ENCODE data around the gene KRTAP9-8.
"Not testable (repeated sequence)": the region's sequence is repeated elsewhere in the genome, so short reads cannot be mapped to it uniquely, and the experiment has no call there.

Gene KRTAP9-8

DNA sequence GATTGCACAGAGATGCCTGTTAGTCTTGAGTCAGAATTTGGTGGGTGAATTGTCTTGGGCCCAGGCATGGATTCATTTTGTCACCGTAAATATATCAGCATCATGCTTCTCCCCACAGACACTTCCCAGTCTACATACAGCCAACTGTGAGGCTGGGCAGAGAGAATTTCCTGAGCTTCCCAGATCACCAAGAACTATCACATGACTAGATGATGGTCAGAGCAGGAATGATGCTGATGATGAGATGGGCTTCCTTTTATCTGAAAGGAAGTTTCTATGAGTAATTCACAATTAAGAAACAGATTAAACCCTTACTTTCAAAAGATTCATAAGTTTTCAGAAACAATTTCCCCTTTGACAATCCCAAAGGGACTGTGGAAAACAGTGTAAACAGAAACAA is 17.1 kb downstream of the KRTAP9-8 start:
- TF ChIP-seq TCF4 (CRISPR knock-in tag; IDR thresholded peaks at IDR 0.05; ENCODE audit: borderline replicate concordance) (no peak), ZNF8 (CRISPR knock-in tag; IDR thresholded peaks at IDR 0.05) (no peak), GLIS3 (CRISPR knock-in tag; IDR thresholded peaks at IDR 0.05) (no peak), ZFP30 (CRISPR knock-in tag; IDR thresholded peaks at IDR 0.05) (no peak), RARB (CRISPR knock-in tag; IDR thresholded peaks at IDR 0.05) (no peak)
- TF ChIP-seq, protein P1, sequence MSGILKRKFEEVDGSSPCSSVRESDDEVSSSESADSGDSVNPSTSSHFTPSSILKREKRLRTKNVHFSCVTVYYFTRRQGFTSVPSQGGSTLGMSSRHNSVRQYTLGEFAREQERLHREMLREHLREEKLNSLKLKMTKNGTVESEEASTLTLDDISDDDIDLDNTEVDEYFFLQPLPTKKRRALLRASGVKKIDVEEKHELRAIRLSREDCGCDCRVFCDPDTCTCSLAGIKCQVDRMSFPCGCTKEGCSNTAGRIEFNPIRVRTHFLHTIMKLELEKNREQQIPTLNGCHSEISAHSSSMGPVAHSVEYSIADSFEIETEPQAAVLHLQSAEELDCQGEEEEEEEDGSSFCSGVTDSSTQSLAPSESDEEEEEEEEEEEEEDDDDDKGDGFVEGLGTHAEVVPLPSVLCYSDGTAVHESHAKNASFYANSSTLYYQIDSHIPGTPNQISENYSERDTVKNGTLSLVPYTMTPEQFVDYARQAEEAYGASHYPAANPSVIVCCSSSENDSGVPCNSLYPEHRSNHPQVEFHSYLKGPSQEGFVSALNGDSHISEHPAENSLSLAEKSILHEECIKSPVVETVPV (CRISPR knock-in tag; IDR thresholded peaks at IDR 0.05): no peak
- TF ChIP-seq, protein P2, sequence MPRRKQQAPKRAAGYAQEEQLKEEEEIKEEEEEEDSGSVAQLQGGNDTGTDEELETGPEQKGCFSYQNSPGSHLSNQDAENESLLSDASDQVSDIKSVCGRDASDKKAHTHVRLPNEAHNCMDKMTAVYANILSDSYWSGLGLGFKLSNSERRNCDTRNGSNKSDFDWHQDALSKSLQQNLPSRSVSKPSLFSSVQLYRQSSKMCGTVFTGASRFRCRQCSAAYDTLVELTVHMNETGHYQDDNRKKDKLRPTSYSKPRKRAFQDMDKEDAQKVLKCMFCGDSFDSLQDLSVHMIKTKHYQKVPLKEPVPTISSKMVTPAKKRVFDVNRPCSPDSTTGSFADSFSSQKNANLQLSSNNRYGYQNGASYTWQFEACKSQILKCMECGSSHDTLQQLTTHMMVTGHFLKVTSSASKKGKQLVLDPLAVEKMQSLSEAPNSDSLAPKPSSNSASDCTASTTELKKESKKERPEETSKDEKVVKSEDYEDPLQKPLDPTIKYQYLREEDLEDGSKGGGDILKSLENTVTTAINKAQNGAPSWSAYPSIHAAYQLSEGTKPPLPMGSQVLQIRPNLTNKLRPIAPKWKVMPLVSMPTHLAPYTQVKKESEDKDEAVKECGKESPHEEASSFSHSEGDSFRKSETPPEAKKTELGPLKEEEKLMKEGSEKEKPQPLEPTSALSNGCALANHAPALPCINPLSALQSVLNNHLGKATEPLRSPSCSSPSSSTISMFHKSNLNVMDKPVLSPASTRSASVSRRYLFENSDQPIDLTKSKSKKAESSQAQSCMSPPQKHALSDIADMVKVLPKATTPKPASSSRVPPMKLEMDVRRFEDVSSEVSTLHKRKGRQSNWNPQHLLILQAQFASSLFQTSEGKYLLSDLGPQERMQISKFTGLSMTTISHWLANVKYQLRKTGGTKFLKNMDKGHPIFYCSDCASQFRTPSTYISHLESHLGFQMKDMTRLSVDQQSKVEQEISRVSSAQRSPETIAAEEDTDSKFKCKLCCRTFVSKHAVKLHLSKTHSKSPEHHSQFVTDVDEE (CRISPR knock-in tag; IDR thresholded peaks at IDR 0.05): no peak
- TF ChIP-seq, protein P3, sequence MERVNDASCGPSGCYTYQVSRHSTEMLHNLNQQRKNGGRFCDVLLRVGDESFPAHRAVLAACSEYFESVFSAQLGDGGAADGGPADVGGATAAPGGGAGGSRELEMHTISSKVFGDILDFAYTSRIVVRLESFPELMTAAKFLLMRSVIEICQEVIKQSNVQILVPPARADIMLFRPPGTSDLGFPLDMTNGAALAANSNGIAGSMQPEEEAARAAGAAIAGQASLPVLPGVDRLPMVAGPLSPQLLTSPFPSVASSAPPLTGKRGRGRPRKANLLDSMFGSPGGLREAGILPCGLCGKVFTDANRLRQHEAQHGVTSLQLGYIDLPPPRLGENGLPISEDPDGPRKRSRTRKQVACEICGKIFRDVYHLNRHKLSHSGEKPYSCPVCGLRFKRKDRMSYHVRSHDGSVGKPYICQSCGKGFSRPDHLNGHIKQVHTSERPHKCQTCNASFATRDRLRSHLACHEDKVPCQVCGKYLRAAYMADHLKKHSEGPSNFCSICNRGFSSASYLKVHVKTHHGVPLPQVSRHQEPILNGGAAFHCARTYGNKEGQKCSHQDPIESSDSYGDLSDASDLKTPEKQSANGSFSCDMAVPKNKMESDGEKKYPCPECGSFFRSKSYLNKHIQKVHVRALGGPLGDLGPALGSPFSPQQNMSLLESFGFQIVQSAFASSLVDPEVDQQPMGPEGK (CRISPR knock-in tag; IDR thresholded peaks at IDR 0.05; ENCODE audit: borderline replicate concordance): no peak
- ATAC-seq: no peak

DNA sequence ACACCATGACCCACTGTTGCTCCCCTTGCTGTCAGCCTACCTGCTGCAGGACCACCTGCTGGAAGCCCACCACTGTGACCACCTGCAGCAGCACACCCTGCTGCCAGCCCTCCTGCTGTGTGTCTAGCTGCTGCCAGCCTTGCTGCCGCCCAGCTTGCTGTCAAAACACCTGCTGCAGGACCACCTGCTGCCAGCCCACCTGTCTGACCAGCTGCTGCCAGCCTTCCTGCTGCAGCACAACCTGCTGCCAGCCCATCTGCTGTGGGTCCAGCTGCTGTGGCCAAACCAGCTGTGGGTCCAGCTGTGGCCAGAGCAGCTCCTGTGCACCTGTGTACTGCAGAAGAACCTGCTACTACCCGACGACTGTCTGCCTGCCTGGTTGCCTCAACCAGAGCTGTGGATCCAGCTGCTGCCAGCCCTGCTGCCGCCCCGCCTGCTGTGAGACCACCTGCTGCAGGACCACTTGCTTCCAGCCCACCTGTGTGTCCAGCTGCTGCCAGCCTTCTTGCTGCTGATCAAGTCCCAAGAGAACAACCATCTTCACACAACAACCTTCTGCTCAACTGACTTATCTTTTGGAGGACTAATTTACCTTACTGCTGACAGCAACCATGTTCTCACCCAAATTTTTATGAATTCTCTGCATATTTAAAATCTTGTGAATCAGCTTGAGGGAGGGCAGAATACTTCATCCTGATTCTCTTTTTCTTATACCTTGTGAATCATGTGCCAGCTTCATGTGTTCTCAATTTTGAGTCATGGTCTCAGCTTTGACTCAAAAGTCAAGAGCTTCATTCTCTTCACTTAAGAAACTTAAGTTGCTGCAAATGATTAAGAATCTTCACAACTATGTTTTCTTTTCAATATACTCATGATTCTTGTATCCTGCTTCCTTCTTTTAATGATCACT is 17.8 kb downstream of the KRTAP9-8 start, which contains the start of gene KRTAP9-9:
Gene KRTAP9-9 (plus strand): TSS at position 4 of the 910 bp plus-strand sequence.
- ATAC-seq: not testable (repeated sequence)

DNA sequence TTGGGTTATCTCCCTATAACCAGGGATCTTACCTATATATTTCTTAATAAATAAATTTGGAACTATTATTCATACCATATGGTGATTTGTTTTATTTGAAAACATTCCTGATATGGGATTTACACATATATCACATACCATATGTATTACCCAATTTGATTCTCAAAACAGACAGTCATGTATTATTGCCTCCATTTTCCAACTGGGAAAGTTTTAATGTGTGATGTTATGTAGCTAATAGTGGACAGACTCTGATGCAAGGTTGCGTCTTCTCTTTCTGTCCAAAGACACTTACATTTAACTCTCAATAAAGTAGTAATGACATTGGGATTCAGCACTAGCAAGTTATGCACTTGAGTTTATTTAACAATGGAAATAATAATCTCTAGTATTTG is 18.5 kb downstream of the KRTAP9-8 start:
- ATAC-seq: no peak
- TF ChIP-seq ZNF70 (CRISPR knock-in tag; IDR thresholded peaks at IDR 0.05) (no peak), GLIS3 (CRISPR knock-in tag; IDR thresholded peaks at IDR 0.05) (no peak), PPARA (CRISPR knock-in tag; IDR thresholded peaks at IDR 0.05; ENCODE audit: borderline replicate concordance) (no peak), CSDC2 (CRISPR knock-in tag; IDR thresholded peaks at IDR 0.05) (no peak), SNAI2 (CRISPR knock-in tag; IDR thresholded peaks at IDR 0.05) (no peak), ZC3H10 (CRISPR knock-in tag; IDR thresholded peaks at IDR 0.05) (no peak), ARNTL (CRISPR knock-in tag; IDR thresholded peaks at IDR 0.05; ENCODE audit: borderline replicate concordance, low read depth) (no peak), ESRRG (CRISPR knock-in tag; IDR thresholded peaks at IDR 0.05) (no peak), OSR1 (CRISPR knock-in tag; IDR thresholded peaks at IDR 0.05) (no peak), TOX (CRISPR knock-in tag; IDR thresholded peaks at IDR 0.05; ENCODE audit: borderline replicate concordance) (no peak)

DNA sequence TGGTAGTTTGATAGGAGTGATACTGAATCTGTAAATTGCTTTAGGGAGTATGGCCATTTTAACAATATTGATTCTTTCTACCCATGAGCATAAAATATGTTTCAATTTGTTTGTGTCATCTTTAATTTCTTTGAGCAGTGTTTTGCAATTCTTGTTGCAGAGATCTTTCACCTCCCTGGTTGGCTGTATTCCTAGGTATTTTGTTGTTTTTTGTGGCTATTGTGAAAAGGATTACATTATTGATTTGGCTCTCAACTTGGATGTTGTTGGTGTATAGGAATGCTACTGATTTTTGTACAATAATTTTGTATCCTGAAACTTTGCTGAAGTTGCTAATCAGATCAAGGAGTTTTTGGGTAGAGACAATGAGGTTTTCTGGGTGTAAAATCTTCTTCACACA is 20.6 kb downstream of the KRTAP9-8 start:
- ATAC-seq: no peak
- TF ChIP-seq ZFP30 (CRISPR knock-in tag; IDR thresholded peaks at IDR 0.05) (no peak), ZFP3 (CRISPR knock-in tag; IDR thresholded peaks at IDR 0.05) (no peak), RARB (CRISPR knock-in tag; IDR thresholded peaks at IDR 0.05) (no peak), ISL1 (CRISPR knock-in tag; IDR thresholded peaks at IDR 0.05) (no peak), ZNF565 (CRISPR knock-in tag; conservative IDR thresholded peaks at IDR 0.05; ENCODE audit: low read depth) (no peak), ZNF8 (CRISPR knock-in tag; IDR thresholded peaks at IDR 0.05) (no peak), GLIS3 (CRISPR knock-in tag; IDR thresholded peaks at IDR 0.05) (no peak), TCF4 (CRISPR knock-in tag; IDR thresholded peaks at IDR 0.05; ENCODE audit: borderline replicate concordance) (no peak), SNAI2 (CRISPR knock-in tag; IDR thresholded peaks at IDR 0.05) (no peak), CSDC2 (CRISPR knock-in tag; IDR thresholded peaks at IDR 0.05) (no peak), PPARA (CRISPR knock-in tag; IDR thresholded peaks at IDR 0.05; ENCODE audit: borderline replicate concordance) (no peak), ARNTL (CRISPR knock-in tag; IDR thresholded peaks at IDR 0.05; ENCODE audit: borderline replicate concordance, low read depth) (no peak), OSR1 (CRISPR knock-in tag; IDR thresholded peaks at IDR 0.05) (no peak), ESRRG (CRISPR knock-in tag; IDR thresholded peaks at IDR 0.05) (no peak)
- TF ChIP-seq, protein P2 (CRISPR knock-in tag; IDR thresholded peaks at IDR 0.05): no peak
- TF ChIP-seq, protein P4, sequence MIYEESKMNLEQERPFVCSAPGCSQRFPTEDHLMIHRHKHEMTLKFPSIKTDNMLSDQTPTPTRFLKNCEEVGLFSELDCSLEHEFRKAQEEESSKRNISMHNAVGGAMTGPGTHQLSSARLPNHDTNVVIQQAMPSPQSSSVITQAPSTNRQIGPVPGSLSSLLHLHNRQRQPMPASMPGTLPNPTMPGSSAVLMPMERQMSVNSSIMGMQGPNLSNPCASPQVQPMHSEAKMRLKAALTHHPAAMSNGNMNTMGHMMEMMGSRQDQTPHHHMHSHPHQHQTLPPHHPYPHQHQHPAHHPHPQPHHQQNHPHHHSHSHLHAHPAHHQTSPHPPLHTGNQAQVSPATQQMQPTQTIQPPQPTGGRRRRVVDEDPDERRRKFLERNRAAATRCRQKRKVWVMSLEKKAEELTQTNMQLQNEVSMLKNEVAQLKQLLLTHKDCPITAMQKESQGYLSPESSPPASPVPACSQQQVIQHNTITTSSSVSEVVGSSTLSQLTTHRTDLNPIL (CRISPR knock-in tag; IDR thresholded peaks at IDR 0.05; ENCODE audit: low read depth): no peak
- TF ChIP-seq, protein P1 (CRISPR knock-in tag; IDR thresholded peaks at IDR 0.05): no peak
